Neural progenitor cell (in vitro differentiated cells): ENCODE results near the gene KAT2B. TPM values are rescaled to one million over a fixed set of nuclear protein-coding genes. Genes with fewer than 3 reads are reported as not detected.

Experiments
- DNase-seq: peaks from one replicate; pipeline ENCODE4 v3.0.0-alpha.2; 2016; ENCODE audit warnings: low spot score
- H2AFZ ChIP-seq: fragments of 200-600 bp; sonication (generic); replicated peaks from 2 replicates; pipeline ENCODE4 v1.6.1; 2016; ENCODE audit warnings: antibody characterized with exemption
- H3F3A ChIP-seq: fragments of 200-600 bp; sonication (generic); 2 replicates; pipeline ENCODE4 v1.6.1; 2016; ENCODE audit warnings: antibody characterized with exemption, low read depth
- H3K27ac ChIP-seq: fragments of 200-600 bp; sonication (generic); 2 replicates; pipeline ENCODE4 v1.5.1; 2016; ENCODE audit warnings: mild to moderate bottlenecking
- H3K27me3 ChIP-seq: fragments of 200-600 bp; sonication (generic); 2 replicates; pipeline ENCODE4 v1.6.1; 2016; ENCODE audit warnings: mild to moderate bottlenecking, moderate library complexity
- H3K36me3 ChIP-seq: fragments of 200-600 bp; sonication (generic); 2 replicates; pipeline ENCODE4 v1.5.1; 2016
- H3K4me1 ChIP-seq: fragments of 200-600 bp; sonication (generic); 2 replicates; pipeline ENCODE4 v1.6.1; 2016; ENCODE audit warnings: mixed run types
- H3K4me2 ChIP-seq: fragments of 200-600 bp; sonication (generic); 2 replicates; pipeline ENCODE4 v1.6.1; 2016
- H3K4me3 ChIP-seq: fragments of 200-600 bp; sonication (generic); 2 replicates; pipeline ENCODE4 v1.5.1; 2016
- H3K79me2 ChIP-seq: fragments of 200-600 bp; sonication (generic); 2 replicates; pipeline ENCODE4 v1.6.1; 2016; ENCODE audit warnings: low read depth
- H3K9ac ChIP-seq: fragments of 200-600 bp; sonication (generic); 2 replicates; pipeline ENCODE4 v1.6.1; 2016
- H3K9me3 ChIP-seq: fragments of 200-600 bp; sonication (generic); 2 replicates; pipeline ENCODE4 v1.5.1; 2016; ENCODE audit warnings: low read depth
- H4K20me1 ChIP-seq: fragments of 200-600 bp; sonication (generic); 2 replicates; pipeline ENCODE4 v1.6.1; 2016; ENCODE audit warnings: low read depth
- H3K27ac Mint-ChIP-seq: 3 replicates; pipeline ENCODE4 v1.8.0; 2021; ENCODE audit warnings: mixed read lengths
- H3K27me3 Mint-ChIP-seq: 2 replicates; pipeline ENCODE4 v1.8.0; 2022; ENCODE audit warnings: low read depth, mild to moderate bottlenecking, inconsistent platforms, moderate library complexity, mixed read lengths; ENCODE audit not compliant: insufficient read depth
- H3K36me3 Mint-ChIP-seq: 3 replicates; pipeline ENCODE4 v1.8.0; 2021; ENCODE audit warnings: mixed read lengths
- H3K4me1 Mint-ChIP-seq: 3 replicates; pipeline ENCODE4 v1.8.0; 2021; ENCODE audit warnings: mixed read lengths
- H3K4me3 Mint-ChIP-seq: 3 replicates; pipeline ENCODE4 v1.8.0; 2021; ENCODE audit warnings: mild to moderate bottlenecking, moderate library complexity, mixed read lengths
- H3K9me3 Mint-ChIP-seq: 3 replicates; pipeline ENCODE4 v1.8.0; 2020; ENCODE audit warnings: mixed read lengths
- CTCF ChIP-seq: fragments of 200-600 bp; sonication (generic); IDR thresholded peaks from 2 replicates; pipeline ENCODE4 v1.5.1; 2017; ENCODE audit warnings: antibody characterized with exemption, mild to moderate bottlenecking
- EZH2 ChIP-seq: fragments of 200-600 bp; sonication (generic); IDR thresholded peaks from 2 replicates; pipeline ENCODE4 v1.6.1; 2017; ENCODE audit warnings: antibody characterized with exemption, mild to moderate bottlenecking, moderate library complexity
- EZH2phosphoT487 ChIP-seq: fragments of 200-600 bp; sonication (generic); IDR thresholded peaks from 2 replicates; pipeline ENCODE4 v1.6.1; 2017; ENCODE audit warnings: antibody characterized with exemption
- total RNA-seq: library from RNA; depleted of rRNA; stranded (reverse); fragments of >200 nt; gene quantifications from 2 replicates; pipeline ENCODE4 v1.2.3, GENCODE V29; 2015; ENCODE audit warnings: low replicate concordance

The KAT2B gene
- total RNA-seq, 1 donor from 2014 or later = 21.6 TPM

GRCh38 chr3:20074226-20075063 is 34.2 kb downstream of the KAT2B start:
- no peak for DNase-seq
- Mint-ChIP-seq H3K4me1 (peaks cover 22% of the 10 kb centered on the region), H3K9me3 (no peaks in the 10 kb centered on the region), H3K27me3 (no peaks in the 10 kb centered on the region), H3K27ac (no peak overlapping the region), H3K4me3 (no peak overlapping the region), H3K36me3 (no peaks in the 10 kb centered on the region)
- Histone ChIP-seq H3K27ac (peak overlapping the region; percentile 86), H3K4me3 (peak overlapping the region; percentile 22), H3K4me2 (peak overlapping the region; percentile 58), H3F3A (peaks cover 33% of the 10 kb centered on the region), H3K36me3 (no peaks in the 10 kb centered on the region), H2AFZ (no peak overlapping the region), H3K4me1 (peaks cover 60% of the 10 kb centered on the region), H3K9ac (no peak overlapping the region), H3K79me2 (no peaks in the 10 kb centered on the region), H4K20me1 (no peaks in the 10 kb centered on the region), H3K27me3 (no peaks in the 10 kb centered on the region), H3K9me3 (no peaks in the 10 kb centered on the region)
- no peak for TF ChIP-seq EZH2phosphoT487
- TF ChIP-seq EZH2 = no peak
- no peak for TF ChIP-seq CTCF

DNA sequence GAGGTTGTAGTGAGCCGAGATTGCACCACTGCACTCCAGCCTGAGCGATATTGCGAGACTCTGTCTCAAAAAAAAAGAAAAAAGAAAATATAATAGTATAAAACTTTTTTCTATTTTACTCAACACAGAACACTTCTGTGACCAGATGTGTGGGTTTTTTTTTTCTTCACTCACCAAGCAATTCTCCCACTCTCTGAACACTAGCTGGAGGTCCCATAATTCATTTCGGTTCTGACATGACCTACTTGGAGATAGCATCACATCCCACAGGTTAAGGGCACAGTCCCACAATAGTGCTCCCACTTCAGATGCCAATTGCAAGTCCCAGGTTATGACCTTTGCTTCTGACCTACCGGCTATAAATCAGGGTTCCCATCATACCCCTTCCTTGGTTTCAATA is 35.0 kb downstream of the KAT2B start:
- DNase-seq = no peak
- Histone ChIP-seq H3F3A (peaks cover 33% of the 10 kb centered on the region), H3K4me3 (no peak overlapping the region), H4K20me1 (no peaks in the 10 kb centered on the region), H3K4me2 (no peak overlapping the region), H3K9me3 (no peaks in the 10 kb centered on the region), H3K27me3 (no peaks in the 10 kb centered on the region), H3K79me2 (no peaks in the 10 kb centered on the region), H3K9ac (no peak overlapping the region), H3K4me1 (peaks cover 68% of the 10 kb centered on the region), H3K27ac (no peak overlapping the region), H3K36me3 (no peaks in the 10 kb centered on the region), H2AFZ (no peak overlapping the region)
- Mint-ChIP-seq H3K9me3 (no peaks in the 10 kb centered on the region), H3K4me3 (no peak overlapping the region), H3K27ac (no peak overlapping the region), H3K36me3 (no peaks in the 10 kb centered on the region), H3K27me3 (no peaks in the 10 kb centered on the region), H3K4me1 (peaks cover 28% of the 10 kb centered on the region)
- TF ChIP-seq EZH2 (no peak), CTCF (no peak), EZH2phosphoT487 (no peak)

DNA sequence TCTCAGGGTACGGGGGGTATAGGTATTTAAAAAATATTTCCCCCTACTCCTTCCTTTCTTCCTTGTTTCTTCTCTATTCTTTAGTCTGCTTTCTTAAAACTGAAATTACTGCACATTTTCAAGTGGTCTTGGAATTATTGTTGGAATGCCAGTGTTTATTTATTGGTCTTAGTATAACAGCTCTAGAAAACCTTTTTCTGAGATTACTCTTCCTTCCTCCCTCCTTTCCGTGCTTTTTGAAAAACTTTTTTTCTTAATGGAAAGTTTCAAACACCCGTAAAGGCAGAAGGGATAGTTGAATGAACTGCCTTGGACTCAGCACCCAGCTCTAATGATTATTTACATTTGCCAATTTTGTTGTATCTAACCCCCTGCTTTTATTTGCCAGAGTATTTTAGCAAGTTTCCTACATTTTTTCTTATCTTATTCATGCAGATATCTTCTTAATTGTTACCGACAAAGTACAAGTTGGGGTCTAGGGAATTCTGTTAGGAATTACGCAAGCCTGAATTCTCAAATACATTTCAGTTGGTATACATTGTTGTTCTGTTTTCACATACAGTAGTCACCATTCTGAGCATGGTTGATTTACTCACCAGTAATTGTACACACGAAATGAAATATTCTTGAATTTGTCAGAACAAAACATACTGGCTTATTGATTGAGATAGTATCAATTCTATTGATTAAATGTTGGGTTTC is 36.2 kb downstream of the KAT2B start:
- DNase-seq = no peak
- H4K20me1 ChIP-seq = no peaks in the 10 kb centered on the region
- no peaks in the 10 kb centered on the region for H3K36me3 ChIP-seq
- no peak overlapping the region for H3K4me3 ChIP-seq
- H3K27ac ChIP-seq = no peak overlapping the region
- Mint-ChIP-seq H3K4me3 (no peak overlapping the region), H3K27me3 (no peaks in the 10 kb centered on the region), H3K27ac (no peak overlapping the region), H3K9me3 (no peaks in the 10 kb centered on the region), H3K36me3 (no peaks in the 10 kb centered on the region), H3K4me1 (peaks cover 40% of the 10 kb centered on the region)
- no peaks in the 10 kb centered on the region for H3K79me2 ChIP-seq
- TF ChIP-seq CTCF (no peak), EZH2 (no peak), EZH2phosphoT487 (no peak)
- no peak overlapping the region for H3K9ac ChIP-seq
- H3F3A ChIP-seq = peaks cover 33% of the 10 kb centered on the region
- no peaks in the 10 kb centered on the region for H3K9me3 ChIP-seq
- no peaks in the 10 kb centered on the region for H3K27me3 ChIP-seq
- H3K4me1 ChIP-seq = peaks cover 77% of the 10 kb centered on the region
- H2AFZ ChIP-seq = no peak overlapping the region
- no peak overlapping the region for H3K4me2 ChIP-seq
